OCI-LY3 (cell line): ENCODE data around the gene HIVEP3.

Experiments used
- H2AFZ ChIP-seq: fragments of 200-600, 300-600 bp; shearing (Covaris generic); 2 replicates; pipeline ENCODE4 v1.6.0; 2014; ENCODE audit warnings: antibody characterized with exemption, low read depth, low read length
- H3K27ac ChIP-seq: fragments of 200-600, 300-600 bp; sonication (generic); 2 replicates; pipeline ENCODE4 v1.5.1; 2014; ENCODE audit warnings: mild to moderate bottlenecking, low read length, moderate library complexity, mixed read lengths
- H3K27me3 ChIP-seq: fragments of 200-600, 300-600 bp; sonication (generic); 2 replicates; pipeline ENCODE4 v1.6.1; 2014; ENCODE audit warnings: low read depth, low read length, mixed read lengths
- H3K36me3 ChIP-seq: fragments of 200-600, 300-600 bp; sonication (generic); replicated peaks from 2 replicates; pipeline ENCODE3; 2014; ENCODE audit warnings: low read depth, low read length, mixed read lengths
- H3K4me1 ChIP-seq: fragments of 300-600, 200-600 bp; sonication (generic); 2 replicates; pipeline ENCODE4 v1.6.1; 2014; ENCODE audit warnings: low read length, mixed read lengths
- H3K4me2 ChIP-seq: fragments of 200-600, 300-600 bp; sonication (generic); 2 replicates; pipeline ENCODE4 v1.6.1; 2014; ENCODE audit warnings: low read length, mixed read lengths
- H3K4me3 ChIP-seq: fragments of 300-600, 200-600 bp; sonication (generic); 2 replicates; pipeline ENCODE4 v1.5.1; 2014; ENCODE audit warnings: antibody characterized with exemption, mild to moderate bottlenecking, low read length, moderate library complexity
- H3K79me2 ChIP-seq: fragments of 300-600, 200-600 bp; shearing (Covaris generic); 2 replicates; pipeline ENCODE4 v1.6.1; 2014; ENCODE audit warnings: mild to moderate bottlenecking, low read length, mixed read lengths
- H3K9ac ChIP-seq: fragments of 300-600, 200-600 bp; shearing (Covaris generic); 2 replicates; pipeline ENCODE4 v1.6.0; 2014; ENCODE audit warnings: mild to moderate bottlenecking, low read length, moderate library complexity
- H3K9me3 ChIP-seq: fragments of 200-600, 300-600 bp; shearing (Covaris generic); 2 replicates; pipeline ENCODE4 v1.6.1; 2014; ENCODE audit warnings: low read length, mixed read lengths; ENCODE audit not compliant: insufficient read depth
- H4K20me1 ChIP-seq: fragments of 200-600, 300-600 bp; sonication (generic); 2 replicates; pipeline ENCODE4 v1.6.1; 2016; ENCODE audit warnings: low read length, mixed read lengths; ENCODE audit not compliant: insufficient read depth
- CTCF ChIP-seq: fragments of 200-600, 300-600 bp; sonication (generic); IDR thresholded peaks from 2 replicates; pipeline ENCODE4 v1.5.1; 2014; ENCODE audit warnings: antibody characterized with exemption, low read length, low read depth
- EZH2phosphoT487 ChIP-seq: fragments of 200-600 bp; shearing (Covaris generic); IDR thresholded peaks from 2 replicates; pipeline ENCODE4 v1.6.1; 2018; ENCODE audit warnings: antibody characterized with exemption, mixed run types, low read depth

Gene HIVEP3

GRCh38 chr1:41918450-41919043 is at the start of gene HIVEP3:
Gene HIVEP3 (minus strand): TSS chr1:41918922.
- no peaks in the 10 kb centered on the region for H3K9me3 ChIP-seq
- peaks cover 20% of the 10 kb centered on the region; the same call in 1 of the 2 replicates for H3K4me1 ChIP-seq
- peak within 1 kb of the TSS; percentile 16 for H3K27ac ChIP-seq
- H3K4me2 ChIP-seq: peak within 1 kb of the TSS; percentile 87
- H3K36me3 ChIP-seq: peaks cover 10% of the 10 kb centered on the region
- H3K4me3 ChIP-seq: peak within 1 kb of the TSS; percentile 81
- H4K20me1 ChIP-seq: no peaks in the 10 kb centered on the region; the same call in 1 of the 2 replicates
- peak within 1 kb of the TSS; percentile 53 for H3K9ac ChIP-seq
- TF ChIP-seq EZH2phosphoT487 (no peak), CTCF (no peak)
- 0 out of 2 replicates have a peak within 1 kb of the TSS, but pooled peaks have one; percentile 26 for H2AFZ ChIP-seq
- peaks cover 32% of the 10 kb centered on the region for H3K79me2 ChIP-seq
- H3K27me3 ChIP-seq: no peaks in the 10 kb centered on the region

- Histone ChIP-seq H3K4me3 (no peak overlapping the region), H3K79me2 (peaks cover 66% of the 10 kb centered on the region), H4K20me1 (no peaks in the 10 kb centered on the region), H3K27ac (no peak overlapping the region), H2AFZ (no peak overlapping the region), H3K36me3 (peaks cover 3% of the 10 kb centered on the region), H3K4me1 (peaks cover 35% of the 10 kb centered on the region), H3K9me3 (no peaks in the 10 kb centered on the region), H3K4me2 (peak overlapping the region; percentile 25; the same call in 1 of the 2 replicates), H3K27me3 (no peaks in the 10 kb centered on the region), H3K9ac (no peak overlapping the region)
- no peak for TF ChIP-seq CTCF
- no peak for TF ChIP-seq EZH2phosphoT487
Measured at GRCh38 chr1:41964400-41964799, 45.7 kb upstream of the HIVEP3 start.

- Histone ChIP-seq H3K4me3 (no peak overlapping the region), H3K4me1 (peaks cover 34% of the 10 kb centered on the region), H3K36me3 (peaks cover 3% of the 10 kb centered on the region), H3K79me2 (peaks cover 66% of the 10 kb centered on the region), H4K20me1 (no peaks in the 10 kb centered on the region), H3K4me2 (no peak overlapping the region), H3K9ac (no peak overlapping the region), H3K27me3 (no peaks in the 10 kb centered on the region), H3K27ac (no peak overlapping the region), H3K9me3 (no peaks in the 10 kb centered on the region), H2AFZ (no peak overlapping the region)
- TF ChIP-seq CTCF (no peak), EZH2phosphoT487 (no peak)
Measured at GRCh38 chr1:41963636-41964035, 44.9 kb upstream of the HIVEP3 start.

- no peak overlapping the region for H3K27ac ChIP-seq
- no peaks in the 10 kb centered on the region for H3K9me3 ChIP-seq
- H3K79me2 ChIP-seq: peaks cover 84% of the 10 kb centered on the region
- TF ChIP-seq CTCF: no peak
- no peak for TF ChIP-seq EZH2phosphoT487
- peaks cover 9% of the 10 kb centered on the region for H3K36me3 ChIP-seq
- H3K27me3 ChIP-seq: no peaks in the 10 kb centered on the region
- no peak overlapping the region for H2AFZ ChIP-seq
- no peak overlapping the region for H3K9ac ChIP-seq
- no peak overlapping the region for H3K4me2 ChIP-seq
- peaks cover 56% of the 10 kb centered on the region for H3K4me1 ChIP-seq
- no peaks in the 10 kb centered on the region for H4K20me1 ChIP-seq
- H3K4me3 ChIP-seq: no peak overlapping the region
Measured at GRCh38 chr1:41958015-41958673, 39.4 kb upstream of the HIVEP3 start.
